Measurements from ENCODE around the gene ALPL. TPM values are rescaled to one million over a fixed set of nuclear protein-coding genes. Genes with fewer than 3 reads are reported as not detected.

The ALPL gene
- total RNA-seq, 3 donors from 2014 or later = 2.9 to 98.0 (median 17.4) TPM

DNA sequence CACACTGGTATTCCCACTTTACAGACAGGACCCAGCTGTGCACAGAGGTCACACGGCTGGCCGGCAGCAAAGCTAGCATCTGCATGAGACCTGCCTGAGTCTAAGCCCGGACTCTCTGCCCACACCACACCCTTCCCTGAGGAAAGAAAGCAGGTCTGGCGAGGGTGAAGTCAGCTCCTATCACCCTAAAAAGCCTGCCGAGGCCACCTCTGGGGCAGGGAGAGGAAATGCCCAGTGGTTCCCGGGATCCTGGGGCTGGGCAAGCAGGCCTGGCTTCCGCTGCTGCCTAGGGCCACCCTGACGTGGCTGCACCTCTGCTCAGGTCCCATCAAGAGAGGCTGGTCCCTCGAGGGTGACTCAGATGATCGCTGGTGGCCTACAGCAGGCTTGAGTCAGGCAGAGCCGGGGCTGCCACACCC lies 117.7 kb downstream of the ALPL start:
- H3K4me1 ChIP-seq = peaks cover 2 to 15% of the 10 kb centered on the region in 2 donors
- no peaks in the 10 kb centered on the region for H3K9me3 ChIP-seq
- intact Hi-C loops (cut with DNase I; ENCODE audit: low total_unique reads) = no loop called here
- no peak for TF ChIP-seq POLR2A (IDR thresholded peaks at IDR 0.05)
- TF ChIP-seq, protein P1, sequence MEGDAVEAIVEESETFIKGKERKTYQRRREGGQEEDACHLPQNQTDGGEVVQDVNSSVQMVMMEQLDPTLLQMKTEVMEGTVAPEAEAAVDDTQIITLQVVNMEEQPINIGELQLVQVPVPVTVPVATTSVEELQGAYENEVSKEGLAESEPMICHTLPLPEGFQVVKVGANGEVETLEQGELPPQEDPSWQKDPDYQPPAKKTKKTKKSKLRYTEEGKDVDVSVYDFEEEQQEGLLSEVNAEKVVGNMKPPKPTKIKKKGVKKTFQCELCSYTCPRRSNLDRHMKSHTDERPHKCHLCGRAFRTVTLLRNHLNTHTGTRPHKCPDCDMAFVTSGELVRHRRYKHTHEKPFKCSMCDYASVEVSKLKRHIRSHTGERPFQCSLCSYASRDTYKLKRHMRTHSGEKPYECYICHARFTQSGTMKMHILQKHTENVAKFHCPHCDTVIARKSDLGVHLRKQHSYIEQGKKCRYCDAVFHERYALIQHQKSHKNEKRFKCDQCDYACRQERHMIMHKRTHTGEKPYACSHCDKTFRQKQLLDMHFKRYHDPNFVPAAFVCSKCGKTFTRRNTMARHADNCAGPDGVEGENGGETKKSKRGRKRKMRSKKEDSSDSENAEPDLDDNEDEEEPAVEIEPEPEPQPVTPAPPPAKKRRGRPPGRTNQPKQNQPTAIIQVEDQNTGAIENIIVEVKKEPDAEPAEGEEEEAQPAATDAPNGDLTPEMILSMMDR (IDR thresholded peaks at IDR 0.05) = no peak
- peak overlapping the region; percentile 67 to 71 for H3K27ac ChIP-seq
- DNase-seq (ENCODE audit: low spot score in 2 of 2) = peak in 1 of 2 donors; percentile 29
- no peaks in the 10 kb centered on the region for H3K27me3 ChIP-seq
- H3K36me3 ChIP-seq = no peaks in the 10 kb centered on the region
- H3K4me3 ChIP-seq = no peak overlapping the region

Other genes with a start within 250 kb of the ALPL start
- 100 to 1,000 TPM in 2 of 3 donors, 10 to 100 TPM in 1; 62.6 to 121 (median 112) TPM for gene ECE1, start 219.0 kb upstream of the ALPL start, total RNA-seq
- gene NBPF3, start 69.3 kb upstream of the ALPL start, total RNA-seq = 10 to 100 TPM; 13.8 to 22.3 (median 20.6) TPM
- 1 to 10 TPM in 2 of 3 donors, under 1 TPM in 1; 0.32 to 7.2 (median 6.0) TPM for gene RAP1GAP, start 159.9 kb downstream of the ALPL start, total RNA-seq

All from breast epithelium (tissue), 4 donors.